HUES6 (cell line): ENCODE measurements around the gene IGLL1.
"Not testable (repeated sequence)": the region's sequence is repeated elsewhere in the genome, so short reads cannot be mapped to it uniquely, and the experiment has no call there.

Source experiments
- H3K27ac ChIP-seq: 2 replicates; pipeline ENCODE4 v1.7.0; 2013; ENCODE audit warnings: low read depth, mild to moderate bottlenecking, low read length, inconsistent platforms
- H3K27me3 ChIP-seq: 2 replicates; pipeline ENCODE4 v1.6.1; 2013; ENCODE audit warnings: low read length; ENCODE audit not compliant: control insufficient read depth, insufficient read depth
- H3K36me3 ChIP-seq: 2 replicates; pipeline ENCODE4 v1.6.1; 2013; ENCODE audit warnings: low read length; ENCODE audit not compliant: control insufficient read depth, insufficient read depth
- H3K4me1 ChIP-seq: 2 replicates; pipeline ENCODE4 v1.6.1; 2013; ENCODE audit warnings: low read length; ENCODE audit not compliant: control insufficient read depth, insufficient read depth
- H3K4me3 ChIP-seq: 2 replicates; pipeline ENCODE4 v1.5.1; 2013; ENCODE audit warnings: low read depth, low read length
- H3K9ac ChIP-seq: one replicate; pipeline ENCODE4 v1.6.1; 2013; ENCODE audit warnings: mild to moderate bottlenecking, low read length
- H3K9me3 ChIP-seq: 2 replicates; pipeline ENCODE4 v1.6.1; 2013; ENCODE audit warnings: low read depth, low read length; ENCODE audit not compliant: control insufficient read depth, insufficient read depth

IGLL1 gene

DNA sequence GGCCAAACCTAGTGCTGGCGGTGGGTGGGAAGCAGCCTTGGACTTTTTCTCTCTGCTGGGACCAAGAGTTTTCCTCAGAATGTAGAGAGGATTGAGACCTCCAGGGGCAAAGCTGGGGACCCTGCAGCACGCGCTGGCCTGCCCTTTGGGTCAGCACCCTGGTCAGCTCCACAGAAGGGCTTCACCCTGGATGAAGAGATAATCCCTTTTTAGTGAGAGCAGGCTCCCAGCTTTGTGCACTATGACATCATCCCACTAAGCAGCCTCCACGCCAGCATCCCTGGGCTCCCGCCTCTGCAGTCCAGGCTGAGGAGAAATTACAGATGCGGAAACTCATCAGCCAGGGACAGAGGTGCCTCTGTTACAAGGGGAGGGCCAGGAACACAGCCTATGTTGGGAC lies 28.5 kb upstream of the IGLL1 start:
- Histone ChIP-seq H3K9me3 (no peaks in the 10 kb centered on the region), H3K9ac (no peak overlapping the region), H3K36me3 (no peaks in the 10 kb centered on the region), H3K27ac (no peak overlapping the region), H3K4me3 (no peak overlapping the region), H3K4me1 (no peaks in the 10 kb centered on the region), H3K27me3 (no peaks in the 10 kb centered on the region; the same call in 1 of the 2 replicates)

DNA sequence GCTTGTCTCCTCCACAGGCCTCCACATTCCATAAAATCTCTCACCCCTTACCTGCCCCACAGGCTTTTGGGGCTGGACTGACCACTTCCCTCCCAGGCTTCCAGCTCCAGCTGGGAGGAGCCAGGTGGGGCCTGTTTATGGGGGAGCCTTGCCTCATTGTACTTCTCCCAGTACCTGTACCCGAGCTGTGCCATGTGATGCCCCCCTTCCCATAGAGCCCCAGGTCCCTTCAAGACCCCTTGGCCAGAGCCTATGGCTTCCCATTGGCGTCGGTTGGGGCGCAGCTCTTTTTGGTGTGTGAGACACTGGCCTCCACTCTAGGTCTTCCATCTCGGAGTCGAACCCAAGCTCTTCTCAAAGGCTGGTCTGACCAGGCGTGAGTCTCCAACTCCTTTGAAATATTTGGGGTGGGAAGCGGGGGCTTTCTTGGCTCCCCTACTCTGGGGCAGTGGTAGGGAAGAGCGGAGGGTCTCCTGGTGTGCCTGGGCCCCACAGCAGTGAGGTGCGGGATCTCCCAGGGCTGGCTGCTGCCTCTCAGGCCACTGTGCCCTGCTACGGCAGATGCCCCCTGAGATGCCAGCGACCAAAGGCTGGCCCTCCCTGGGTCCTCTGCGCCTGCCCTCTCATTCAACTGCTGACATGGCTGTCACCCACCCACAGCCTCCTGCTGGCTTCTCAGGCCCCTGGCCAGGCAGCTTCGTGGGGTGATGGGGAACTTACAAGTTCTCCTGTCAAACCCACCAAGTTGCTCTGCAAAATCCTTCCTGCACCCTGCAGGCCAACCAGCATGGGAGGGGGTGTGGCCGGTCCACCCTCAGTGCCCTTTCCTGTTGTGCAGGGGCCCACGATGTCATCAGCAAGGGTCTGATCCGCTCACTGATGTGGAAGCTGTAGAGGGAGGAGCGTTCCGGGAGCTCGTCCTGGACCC lies 26.4 kb upstream of the IGLL1 start:
- Histone ChIP-seq H3K4me1 (no peaks in the 10 kb centered on the region), H3K4me3 (no peak overlapping the region), H3K9ac (no peak overlapping the region), H3K36me3 (no peaks in the 10 kb centered on the region), H3K9me3 (no peaks in the 10 kb centered on the region), H3K27ac (no peak overlapping the region), H3K27me3 (no peaks in the 10 kb centered on the region; the same call in 1 of the 2 replicates)

DNA sequence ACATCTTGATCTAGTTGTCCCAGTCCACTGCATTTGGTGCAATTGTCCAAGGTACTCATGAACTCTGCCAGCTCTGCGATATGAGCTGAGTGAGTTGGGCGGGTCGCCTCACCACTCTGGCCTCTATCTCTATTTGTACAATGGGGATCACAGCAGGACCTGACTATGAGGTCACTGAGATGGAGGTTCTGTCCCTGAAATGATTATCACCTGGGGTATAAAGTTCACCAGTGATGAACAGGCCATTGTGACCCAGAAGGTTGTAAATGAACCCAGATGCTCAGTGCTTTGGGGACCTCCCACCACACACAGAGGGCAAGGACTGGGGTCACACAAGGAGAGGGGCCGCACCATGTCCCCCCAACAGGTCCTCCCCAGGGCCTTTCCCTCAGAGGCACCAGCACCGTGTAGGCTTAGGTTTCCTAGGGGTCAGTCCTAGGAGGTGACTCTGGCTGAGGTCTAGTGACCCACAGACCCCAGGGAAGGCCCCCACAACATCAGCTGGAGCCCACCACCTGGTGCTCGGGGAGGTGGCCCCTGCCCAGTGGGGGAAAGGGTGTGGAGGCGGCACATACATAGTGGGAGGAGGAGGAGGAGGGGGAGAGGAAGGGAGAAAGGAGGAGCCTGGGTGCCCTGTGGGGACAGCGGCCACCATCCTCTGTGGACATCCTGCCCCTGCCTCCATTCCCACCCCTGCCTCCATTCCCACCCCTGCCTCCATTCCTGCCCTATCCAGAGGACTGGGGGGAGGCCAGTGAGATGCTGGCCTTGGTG lies 25.0 kb upstream of the IGLL1 start:
- Histone ChIP-seq H3K4me1 (no peaks in the 10 kb centered on the region), H3K9me3 (no peaks in the 10 kb centered on the region), H3K27me3 (no peaks in the 10 kb centered on the region; the same call in 1 of the 2 replicates), H3K27ac (no peak overlapping the region), H3K4me3 (no peak overlapping the region), H3K36me3 (no peaks in the 10 kb centered on the region), H3K9ac (no peak overlapping the region)

DNA sequence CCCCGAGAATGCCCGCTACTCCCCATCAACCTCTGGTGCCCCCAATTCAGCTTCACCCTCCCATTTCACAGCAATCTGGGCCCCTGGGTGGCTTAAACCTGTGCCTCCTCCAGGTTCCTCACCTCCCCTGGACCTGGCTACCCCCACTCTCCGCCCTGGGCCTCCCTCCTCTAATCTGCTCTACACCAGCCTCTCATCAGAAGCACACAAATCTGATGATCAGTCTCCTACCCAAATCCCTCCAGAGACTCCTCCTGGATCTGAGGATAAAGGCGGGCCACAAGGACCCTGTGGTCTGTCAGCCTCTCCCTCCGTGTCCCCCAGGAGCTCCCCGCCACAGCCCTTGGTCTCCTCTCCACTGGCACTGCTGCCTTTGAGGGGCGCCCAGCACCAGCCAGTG lies 23.2 kb upstream of the IGLL1 start:
- H3K9me3 ChIP-seq = no peaks in the 10 kb centered on the region
- no peak overlapping the region for H3K27ac ChIP-seq
- no peaks in the 10 kb centered on the region for H3K4me1 ChIP-seq

DNA sequence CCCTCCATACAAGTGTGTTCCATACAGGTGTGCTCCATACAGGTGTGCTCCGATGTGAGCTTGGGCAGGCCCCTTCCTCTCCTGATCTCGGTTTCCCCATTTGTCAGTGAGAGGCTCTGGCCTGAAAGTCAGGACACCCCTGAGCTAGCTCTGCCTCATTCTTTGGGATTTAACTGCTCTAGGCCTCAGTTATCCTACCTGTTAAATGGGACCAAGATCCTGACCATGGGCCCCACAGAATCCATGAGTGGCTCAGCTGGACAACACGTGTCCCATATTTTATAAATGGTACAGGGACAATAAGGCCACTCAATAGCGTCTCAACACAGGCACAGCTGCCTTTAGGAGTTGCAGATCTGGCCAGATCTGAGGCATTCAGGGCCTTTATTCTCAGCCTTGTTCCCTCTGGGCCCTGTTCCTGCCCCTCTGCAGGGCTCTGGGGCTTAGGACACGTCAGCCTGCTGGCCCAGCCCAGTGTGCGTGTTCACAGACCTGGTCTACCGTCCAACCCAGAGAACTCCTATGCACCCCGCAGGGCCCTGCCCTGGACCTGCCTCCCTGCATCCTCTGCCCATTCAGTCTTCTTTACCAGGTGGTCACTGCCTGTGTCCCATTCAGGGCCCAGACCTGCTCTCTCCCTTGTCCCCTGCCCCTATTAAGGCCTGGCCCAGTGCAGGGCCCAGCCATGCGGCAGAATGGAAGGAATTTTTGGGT lies 18.9 kb upstream of the IGLL1 start:
- H3K27ac ChIP-seq = no peak overlapping the region
- H3K9ac ChIP-seq = no peak overlapping the region
- no peak overlapping the region for H3K4me3 ChIP-seq
- no peaks in the 10 kb centered on the region for H3K36me3 ChIP-seq
- peaks cover 5% of the 10 kb centered on the region; the same call in 1 of the 2 replicates for H3K27me3 ChIP-seq
- H3K4me1 ChIP-seq = no peaks in the 10 kb centered on the region
- no peaks in the 10 kb centered on the region for H3K9me3 ChIP-seq

More for the DNA sequence above, 23.2 kb upstream of the IGLL1 start:
- Histone ChIP-seq H3K4me3 (no peak overlapping the region), H3K27me3 (no peaks in the 10 kb centered on the region; the same call in 1 of the 2 replicates), H3K36me3 (no peaks in the 10 kb centered on the region), H3K9ac (no peak overlapping the region)

DNA sequence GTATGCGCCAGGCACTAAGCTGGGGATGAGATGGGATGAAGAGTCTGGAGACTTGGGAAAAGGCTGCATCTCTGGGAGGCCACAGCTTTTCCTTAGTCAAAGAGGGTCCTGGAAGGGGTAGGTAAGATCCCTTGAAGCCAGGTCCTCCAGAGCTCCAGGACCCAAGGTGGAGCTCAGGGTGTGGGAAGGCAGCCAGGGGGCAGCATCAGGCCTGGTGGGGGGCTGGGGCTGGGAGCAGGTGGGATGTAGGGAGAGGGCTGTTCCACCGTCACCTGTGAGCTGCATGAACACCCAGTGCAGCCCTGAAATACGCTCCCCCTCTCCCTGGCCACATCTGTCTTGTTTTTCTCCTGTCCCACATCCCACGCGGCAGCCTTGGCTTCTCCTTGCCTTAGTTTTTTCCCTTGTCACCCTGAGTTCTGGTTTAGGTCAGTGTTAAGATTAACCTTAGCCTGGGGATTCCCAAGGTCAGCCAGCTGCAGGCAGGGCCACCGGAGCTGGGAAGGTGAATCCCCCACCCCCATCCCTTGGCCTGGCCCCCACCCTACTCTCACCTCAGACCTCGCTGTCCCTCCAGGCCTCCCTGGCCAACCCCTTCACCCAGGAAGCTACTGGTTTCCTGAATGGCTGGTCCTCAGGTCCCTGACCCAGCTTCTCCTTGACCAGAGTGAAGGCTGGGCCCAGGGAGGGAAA lies 17.6 kb upstream of the IGLL1 start:
- not testable (repeated sequence) for H3K27ac ChIP-seq, H3K4me1 ChIP-seq

DNA sequence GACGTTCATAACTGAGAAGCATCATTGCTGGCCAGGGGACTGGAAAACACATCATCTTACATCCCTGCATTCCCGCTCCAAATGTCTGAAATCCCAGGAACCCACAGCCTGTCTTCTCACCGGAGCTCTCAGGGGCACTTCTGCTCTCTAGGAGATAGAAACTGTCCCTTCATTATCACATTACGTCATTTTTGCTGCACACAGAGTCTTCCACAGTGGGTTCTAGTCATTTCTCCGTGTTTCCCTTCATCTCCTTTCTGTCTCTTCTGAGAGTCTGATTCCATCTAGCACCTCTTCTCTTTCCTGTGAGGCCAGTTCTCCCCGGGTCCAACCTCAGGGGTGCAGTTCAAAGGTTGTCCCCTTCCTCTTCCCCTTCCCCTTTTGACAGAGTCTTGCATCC lies 15.8 kb upstream of the IGLL1 start:
- H3K9me3 ChIP-seq, H3K27ac ChIP-seq, H3K9ac ChIP-seq, H3K27me3 ChIP-seq, H3K36me3 ChIP-seq, H3K4me3 ChIP-seq: not testable (repeated sequence)
- H3K4me1 ChIP-seq = peaks cover 11% of the 10 kb centered on the region

More for the DNA sequence above, 17.6 kb upstream of the IGLL1 start:
- H3K27me3 ChIP-seq, H3K36me3 ChIP-seq, H3K9me3 ChIP-seq, H3K4me3 ChIP-seq, H3K9ac ChIP-seq: not testable (repeated sequence)

DNA sequence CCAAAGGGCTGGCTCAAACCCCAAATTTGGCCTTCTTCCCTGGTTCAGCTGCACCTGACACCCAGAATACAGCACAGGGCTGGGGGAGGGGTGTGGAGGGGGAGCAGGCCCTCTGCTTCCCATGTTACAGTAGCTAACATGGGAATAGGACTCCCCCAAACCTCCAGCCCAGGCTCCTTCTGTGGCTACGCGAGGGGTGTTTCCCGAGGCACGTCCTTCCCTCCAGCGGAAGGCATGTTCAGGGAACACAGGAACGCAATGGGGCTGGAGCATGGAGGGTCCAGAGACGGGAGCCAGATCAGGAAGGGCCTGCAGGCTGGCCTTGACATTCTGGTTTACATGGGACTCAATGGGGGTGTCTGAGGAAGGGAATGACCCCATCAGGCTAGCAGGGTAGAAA lies 11.8 kb upstream of the IGLL1 start:
- Histone ChIP-seq H3K4me1 (peaks cover 11% of the 10 kb centered on the region), H3K4me3 (no peak overlapping the region), H3K9ac (no peak overlapping the region), H3K27ac (no peak overlapping the region), H3K27me3 (peaks cover 5% of the 10 kb centered on the region; the same call in 1 of the 2 replicates), H3K9me3 (no peaks in the 10 kb centered on the region), H3K36me3 (no peaks in the 10 kb centered on the region)

DNA sequence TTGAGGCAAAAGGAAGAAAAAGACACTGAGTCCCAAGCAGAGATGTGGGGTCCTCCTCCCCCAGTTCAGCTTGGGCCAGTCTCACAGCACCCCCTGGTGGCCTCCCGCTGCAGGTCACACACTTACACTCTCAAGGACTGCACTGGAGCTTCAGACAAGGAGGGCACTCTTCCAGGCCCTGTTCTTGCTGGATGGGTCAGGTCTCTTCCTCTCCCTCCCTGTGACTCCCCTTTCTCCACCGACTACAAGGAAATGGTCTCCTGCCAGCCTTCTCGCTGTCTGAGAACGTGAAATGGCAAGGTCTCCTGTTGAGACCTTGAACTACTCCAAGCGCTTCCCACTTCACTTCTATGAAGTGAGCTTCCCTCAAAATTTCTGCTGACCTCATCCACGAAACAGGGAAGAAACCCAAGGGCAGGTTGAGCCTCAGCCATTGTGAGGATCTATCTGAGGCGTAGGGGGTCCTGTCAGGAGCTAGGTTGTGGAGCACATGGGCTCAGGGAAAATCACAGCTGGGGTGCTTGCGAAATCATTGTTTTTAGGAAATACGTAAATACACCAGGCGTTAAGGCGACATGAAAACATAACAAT lies 11.2 kb upstream of the IGLL1 start:
- H3K9me3 ChIP-seq = no peaks in the 10 kb centered on the region
- no peak overlapping the region for H3K4me3 ChIP-seq
- no peak overlapping the region for H3K9ac ChIP-seq
- no peak overlapping the region for H3K27ac ChIP-seq
- H3K27me3 ChIP-seq = peaks cover 5% of the 10 kb centered on the region; the same call in 1 of the 2 replicates
- peaks cover 11% of the 10 kb centered on the region for H3K4me1 ChIP-seq
- H3K36me3 ChIP-seq = no peaks in the 10 kb centered on the region

DNA sequence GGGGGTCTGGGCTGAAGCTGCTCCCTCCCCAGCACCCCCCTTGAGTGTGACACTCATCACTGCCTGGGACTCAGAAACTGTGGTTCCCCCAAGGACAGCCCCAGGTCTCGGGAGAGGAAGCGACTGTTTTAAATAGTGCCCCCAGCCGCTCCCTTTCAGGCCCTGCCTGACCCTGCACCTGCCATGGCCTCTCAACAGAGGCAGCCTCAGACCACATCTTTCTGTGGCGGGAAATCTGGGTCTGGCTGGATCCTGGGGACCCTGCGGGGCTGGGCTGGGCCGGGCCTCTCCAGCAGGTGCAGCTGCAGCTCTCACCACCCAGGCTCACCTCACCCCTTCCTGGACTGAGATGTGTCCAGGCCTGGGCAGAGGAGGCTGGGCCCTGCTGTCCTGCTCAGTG lies 3.7 kb upstream of the IGLL1 start:
- H3K27ac ChIP-seq = no peak overlapping the region
- no peaks in the 10 kb centered on the region for H3K36me3 ChIP-seq
- H3K9me3 ChIP-seq = no peaks in the 10 kb centered on the region
- no peak overlapping the region for H3K9ac ChIP-seq
- H3K4me1 ChIP-seq = no peaks in the 10 kb centered on the region
- H3K27me3 ChIP-seq = no peaks in the 10 kb centered on the region
- H3K4me3 ChIP-seq = no peak overlapping the region
